ENCODE data around the gene CFL1.

DNA sequence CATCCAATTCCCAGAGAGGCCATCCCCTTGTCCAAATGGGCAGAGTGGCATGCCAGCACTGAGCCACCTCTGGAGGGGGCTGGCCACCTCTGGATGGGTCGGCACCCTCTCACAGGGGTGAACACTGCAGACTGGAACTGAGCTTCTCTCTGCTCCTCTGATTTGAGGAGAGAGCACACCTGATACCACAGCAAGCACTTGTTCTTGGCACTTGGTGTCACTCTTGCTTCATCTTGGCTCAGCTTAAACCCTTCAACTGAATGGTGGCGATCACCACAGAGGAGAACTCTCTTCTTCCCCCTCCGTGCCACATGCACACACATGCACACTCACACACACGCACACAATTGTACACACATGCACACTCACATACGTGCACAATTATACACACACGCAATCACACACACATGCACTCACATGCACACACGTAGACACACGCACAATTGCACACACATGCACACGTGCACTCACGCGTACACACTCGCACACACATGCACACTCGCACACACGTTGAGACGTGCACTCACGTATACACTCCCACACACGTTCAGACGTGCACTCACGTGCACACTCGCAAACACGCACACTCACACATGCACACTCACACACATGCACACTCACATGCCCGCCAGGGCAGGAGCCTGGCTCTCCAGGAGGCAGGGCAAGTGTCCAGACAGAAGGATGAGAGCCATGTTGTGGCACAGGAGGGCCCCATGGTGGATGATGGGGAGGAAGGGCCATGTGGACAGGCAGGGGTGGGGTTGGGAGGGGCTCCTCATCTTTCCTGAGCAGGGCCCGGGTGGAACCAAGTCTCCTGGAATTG lies 47.7 kb downstream of the CFL1 start:
- TF ChIP-seq, protein P1, sequence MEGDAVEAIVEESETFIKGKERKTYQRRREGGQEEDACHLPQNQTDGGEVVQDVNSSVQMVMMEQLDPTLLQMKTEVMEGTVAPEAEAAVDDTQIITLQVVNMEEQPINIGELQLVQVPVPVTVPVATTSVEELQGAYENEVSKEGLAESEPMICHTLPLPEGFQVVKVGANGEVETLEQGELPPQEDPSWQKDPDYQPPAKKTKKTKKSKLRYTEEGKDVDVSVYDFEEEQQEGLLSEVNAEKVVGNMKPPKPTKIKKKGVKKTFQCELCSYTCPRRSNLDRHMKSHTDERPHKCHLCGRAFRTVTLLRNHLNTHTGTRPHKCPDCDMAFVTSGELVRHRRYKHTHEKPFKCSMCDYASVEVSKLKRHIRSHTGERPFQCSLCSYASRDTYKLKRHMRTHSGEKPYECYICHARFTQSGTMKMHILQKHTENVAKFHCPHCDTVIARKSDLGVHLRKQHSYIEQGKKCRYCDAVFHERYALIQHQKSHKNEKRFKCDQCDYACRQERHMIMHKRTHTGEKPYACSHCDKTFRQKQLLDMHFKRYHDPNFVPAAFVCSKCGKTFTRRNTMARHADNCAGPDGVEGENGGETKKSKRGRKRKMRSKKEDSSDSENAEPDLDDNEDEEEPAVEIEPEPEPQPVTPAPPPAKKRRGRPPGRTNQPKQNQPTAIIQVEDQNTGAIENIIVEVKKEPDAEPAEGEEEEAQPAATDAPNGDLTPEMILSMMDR (conservative IDR thresholded peaks at IDR 0.05 in 1 of 2, IDR thresholded peaks at IDR 0.05 in 1 of 2; ENCODE audit: extremely low read depth in 1 of 2, insufficient read depth in 1 of 2, low read depth in 1 of 2, low read length in 2 of 2) = no peak
- TF ChIP-seq EZH2 (IDR thresholded peaks at IDR 0.05; ENCODE audit: borderline replicate concordance, low read length) = no peak
